ENCODE data around the gene STK35.

STK35 gene

DNA sequence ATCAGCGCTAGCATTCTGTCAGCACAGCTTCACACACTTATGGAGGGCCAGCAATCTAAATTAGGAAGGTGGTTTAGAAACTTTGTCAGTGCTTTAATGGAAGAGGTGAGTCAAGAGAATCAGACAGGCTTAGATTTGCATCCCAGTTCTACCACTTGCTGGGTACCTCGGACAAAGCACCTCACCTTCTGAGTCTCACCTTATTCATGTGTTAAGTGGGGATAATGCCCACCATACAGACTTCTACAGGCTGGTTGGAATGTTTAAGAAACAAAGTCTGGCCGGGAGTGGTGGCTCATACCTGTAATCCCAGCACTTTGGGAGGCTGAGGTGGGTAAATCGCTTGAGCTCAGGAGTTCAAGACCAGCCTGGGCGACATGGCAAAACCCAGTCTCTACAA lies 12.2 kb upstream of the STK35 start:
- TF ChIP-seq, protein P1, sequence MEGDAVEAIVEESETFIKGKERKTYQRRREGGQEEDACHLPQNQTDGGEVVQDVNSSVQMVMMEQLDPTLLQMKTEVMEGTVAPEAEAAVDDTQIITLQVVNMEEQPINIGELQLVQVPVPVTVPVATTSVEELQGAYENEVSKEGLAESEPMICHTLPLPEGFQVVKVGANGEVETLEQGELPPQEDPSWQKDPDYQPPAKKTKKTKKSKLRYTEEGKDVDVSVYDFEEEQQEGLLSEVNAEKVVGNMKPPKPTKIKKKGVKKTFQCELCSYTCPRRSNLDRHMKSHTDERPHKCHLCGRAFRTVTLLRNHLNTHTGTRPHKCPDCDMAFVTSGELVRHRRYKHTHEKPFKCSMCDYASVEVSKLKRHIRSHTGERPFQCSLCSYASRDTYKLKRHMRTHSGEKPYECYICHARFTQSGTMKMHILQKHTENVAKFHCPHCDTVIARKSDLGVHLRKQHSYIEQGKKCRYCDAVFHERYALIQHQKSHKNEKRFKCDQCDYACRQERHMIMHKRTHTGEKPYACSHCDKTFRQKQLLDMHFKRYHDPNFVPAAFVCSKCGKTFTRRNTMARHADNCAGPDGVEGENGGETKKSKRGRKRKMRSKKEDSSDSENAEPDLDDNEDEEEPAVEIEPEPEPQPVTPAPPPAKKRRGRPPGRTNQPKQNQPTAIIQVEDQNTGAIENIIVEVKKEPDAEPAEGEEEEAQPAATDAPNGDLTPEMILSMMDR (IDR thresholded peaks at IDR 0.05; ENCODE audit: low read length, missing control alignments) = no peak

GRCh38 chr20:2093159-2093781 lies 8.4 kb upstream of the STK35 start:
- no peak overlapping the region for H3K4me3 ChIP-seq (replicated peaks; ENCODE audit: low read depth, low read length)
- TF ChIP-seq, protein P1 (IDR thresholded peaks at IDR 0.05; ENCODE audit: low read length, missing control alignments) = peak; percentile 66
- peak; percentile 17 for DNase-seq (ENCODE audit: low read depth)

More for the DNA sequence above, 12.2 kb upstream of the STK35 start:
- H3K4me3 ChIP-seq (replicated peaks; ENCODE audit: low read depth, low read length) = no peak overlapping the region
- DNase-seq (ENCODE audit: low read depth) = no peak

DNA sequence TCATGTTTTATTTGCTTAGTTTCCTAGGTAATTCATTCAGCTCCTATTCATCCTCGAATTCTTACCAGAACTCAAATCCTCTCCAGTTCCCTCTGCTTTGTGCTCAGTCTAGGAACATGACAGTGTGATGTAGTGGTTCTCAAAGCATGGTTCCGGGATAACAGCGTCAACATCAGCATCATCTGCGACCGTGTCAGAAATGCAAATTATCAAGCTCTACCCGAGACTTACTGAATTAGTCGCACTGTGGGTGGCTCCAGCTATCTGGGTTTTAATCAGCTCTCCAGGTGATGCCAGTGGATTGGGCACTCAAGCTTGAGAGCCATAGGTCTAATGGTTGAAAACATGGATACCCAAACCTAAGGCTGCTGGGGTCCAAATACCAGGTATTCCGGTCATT lies 7.7 kb upstream of the STK35 start:
- TF ChIP-seq, protein P1 (IDR thresholded peaks at IDR 0.05; ENCODE audit: low read length, missing control alignments) = no peak

DNA sequence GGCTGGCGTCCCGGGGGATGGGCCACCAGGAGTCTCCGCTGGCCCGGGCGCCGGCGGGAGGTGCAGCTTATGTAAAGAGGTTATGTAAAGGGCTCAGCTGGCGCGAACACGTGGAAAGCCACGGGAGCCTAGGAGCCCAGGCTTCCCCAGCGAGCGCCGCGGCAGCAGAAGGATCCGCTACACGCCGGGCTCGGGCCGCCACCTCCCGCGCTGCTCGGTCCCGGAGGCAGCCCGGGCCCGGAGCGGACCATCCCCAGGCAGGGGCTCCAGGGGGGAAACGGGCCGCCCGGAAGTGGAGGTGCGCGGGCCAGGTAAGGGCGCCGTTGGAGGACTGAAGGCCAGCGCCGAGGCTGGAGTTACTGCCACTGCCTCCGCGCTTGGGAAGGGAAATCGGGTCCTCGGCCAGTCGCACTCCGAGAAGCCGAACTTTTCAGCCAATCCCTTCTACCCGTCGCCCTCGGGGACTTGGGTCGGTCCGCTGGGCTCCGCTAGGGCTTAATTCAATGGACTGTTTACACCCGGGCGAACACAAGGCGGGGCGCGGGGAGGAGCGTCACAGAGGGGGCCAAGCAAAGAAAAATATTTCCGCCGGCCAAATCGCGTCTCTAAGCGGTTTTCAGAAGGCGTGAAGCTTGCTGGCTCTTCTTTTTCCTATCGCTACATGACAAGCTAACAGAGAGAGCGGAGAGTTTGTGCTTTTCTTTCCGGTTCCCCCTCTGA lies 398 bp downstream of the STK35 start:
- DNase-seq (ENCODE audit: low read depth) = peak; percentile 93
- TF ChIP-seq, protein P1 (IDR thresholded peaks at IDR 0.05; ENCODE audit: low read length, missing control alignments) = no peak
- peak overlapping the region; percentile 91 for H3K4me3 ChIP-seq (replicated peaks; ENCODE audit: low read depth, low read length)

More for the DNA sequence above, 7.7 kb upstream of the STK35 start:
- no peak overlapping the region for H3K4me3 ChIP-seq (replicated peaks; ENCODE audit: low read depth, low read length)
- no peak for DNase-seq (ENCODE audit: low read depth)

DNA sequence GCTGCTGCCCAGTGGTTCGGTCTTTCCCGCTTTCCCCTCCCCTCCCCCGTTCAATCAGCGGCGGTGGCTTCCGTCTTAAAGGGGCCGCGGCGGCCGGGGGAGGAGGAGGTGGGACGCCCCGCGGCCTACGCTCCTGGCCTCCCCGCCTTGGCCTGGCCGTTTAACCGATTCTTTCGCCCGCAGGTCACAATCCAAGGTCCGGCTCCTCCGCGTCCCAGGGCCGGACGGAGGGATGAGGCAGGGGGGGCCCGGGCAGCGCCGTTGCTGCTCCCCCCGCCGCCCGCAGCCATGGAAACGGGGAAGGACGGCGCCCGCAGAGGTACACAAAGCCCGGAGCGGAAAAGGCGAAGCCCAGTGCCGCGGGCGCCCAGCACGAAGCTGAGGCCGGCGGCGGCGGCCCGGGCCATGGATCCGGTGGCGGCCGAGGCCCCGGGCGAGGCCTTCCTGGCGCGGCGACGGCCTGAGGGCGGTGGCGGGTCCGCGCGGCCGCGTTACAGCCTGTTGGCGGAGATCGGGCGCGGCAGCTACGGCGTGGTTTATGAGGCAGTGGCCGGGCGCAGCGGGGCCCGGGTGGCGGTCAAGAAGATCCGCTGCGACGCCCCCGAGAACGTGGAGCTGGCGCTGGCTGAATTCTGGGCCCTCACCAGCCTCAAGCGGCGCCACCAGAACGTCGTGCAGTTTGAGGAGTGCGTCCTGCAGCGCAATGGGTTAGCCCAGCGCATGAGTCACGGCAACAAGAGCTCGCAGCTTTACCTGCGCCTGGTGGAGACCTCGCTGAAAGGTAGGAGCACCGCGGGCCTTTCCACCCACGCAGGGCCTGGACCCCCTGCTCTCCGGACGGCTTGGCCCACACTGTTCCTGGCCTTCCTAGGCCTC lies 1.2 kb downstream of the STK35 start:
- H3K4me3 ChIP-seq (replicated peaks; ENCODE audit: low read depth, low read length) = peak overlapping the region; percentile 91
- peak; percentile 87 for DNase-seq (ENCODE audit: low read depth)
- TF ChIP-seq, protein P1 (IDR thresholded peaks at IDR 0.05; ENCODE audit: low read length, missing control alignments) = no peak

DNA sequence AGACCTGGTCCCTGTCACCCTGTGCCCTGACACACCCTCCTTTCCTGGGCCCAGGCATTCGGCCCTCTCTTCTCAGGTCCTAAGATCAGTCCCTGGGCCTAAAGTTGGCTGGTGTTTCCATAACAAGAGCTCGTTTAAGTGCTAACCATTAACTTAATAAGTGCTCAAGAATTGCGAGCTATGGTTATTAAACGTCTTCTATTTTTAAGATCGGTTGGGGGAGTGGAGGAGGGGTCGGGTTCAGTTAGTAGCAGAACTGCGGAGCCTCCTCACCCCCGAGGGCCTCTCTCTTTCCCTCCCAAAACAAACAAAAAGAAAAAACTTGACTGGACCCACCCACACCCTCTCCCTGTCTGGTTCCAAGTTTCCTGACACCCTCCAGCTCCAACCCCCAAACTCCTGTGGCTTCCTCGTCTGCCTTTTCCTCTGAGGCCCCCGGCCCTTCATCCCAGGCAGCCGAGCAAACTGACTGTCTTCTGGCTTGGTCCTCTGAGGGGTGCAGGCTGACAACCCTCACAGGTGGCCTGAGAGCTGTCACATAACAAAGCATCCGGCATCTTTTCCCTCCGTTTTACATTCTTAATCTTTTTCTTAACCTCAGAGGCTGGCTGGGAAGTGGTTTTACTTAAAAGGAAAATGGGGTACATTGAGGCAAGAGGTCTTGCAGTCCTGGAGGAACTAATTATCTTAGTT lies 2.0 kb downstream of the STK35 start:
- DNase-seq (ENCODE audit: low read depth) = peak; percentile 2
- peak overlapping the region; percentile 91 for H3K4me3 ChIP-seq (replicated peaks; ENCODE audit: low read depth, low read length)
- TF ChIP-seq, protein P1 (IDR thresholded peaks at IDR 0.05; ENCODE audit: low read length, missing control alignments) = no peak

Measured in fibroblast of pulmonary artery (primary cell).